Stimulated activated CD8-positive, alpha-beta memory T cell treated with anti-CD3 and anti-CD28 coated beads, Interleukin-12 subunit alpha, Interleukin-12 subunit beta, amount 100 ng/mL, for 24 hours (primary cell): ENCODE data around the gene BDKRB2.

Source experiments
- DNase-seq: peaks from one replicate; pipeline ENCODE4 v3.0.0-alpha.2; 2020; ENCODE audit errors: extremely low read depth

Gene BDKRB2

GRCh38 chr14:96270565-96271420, 66.2 kb downstream of the BDKRB2 start:
- no peak for DNase-seq

- DNase-seq = no peak
Measured at GRCh38 chr14:96271421-96271762, 66.8 kb downstream of the BDKRB2 start.

DNA sequence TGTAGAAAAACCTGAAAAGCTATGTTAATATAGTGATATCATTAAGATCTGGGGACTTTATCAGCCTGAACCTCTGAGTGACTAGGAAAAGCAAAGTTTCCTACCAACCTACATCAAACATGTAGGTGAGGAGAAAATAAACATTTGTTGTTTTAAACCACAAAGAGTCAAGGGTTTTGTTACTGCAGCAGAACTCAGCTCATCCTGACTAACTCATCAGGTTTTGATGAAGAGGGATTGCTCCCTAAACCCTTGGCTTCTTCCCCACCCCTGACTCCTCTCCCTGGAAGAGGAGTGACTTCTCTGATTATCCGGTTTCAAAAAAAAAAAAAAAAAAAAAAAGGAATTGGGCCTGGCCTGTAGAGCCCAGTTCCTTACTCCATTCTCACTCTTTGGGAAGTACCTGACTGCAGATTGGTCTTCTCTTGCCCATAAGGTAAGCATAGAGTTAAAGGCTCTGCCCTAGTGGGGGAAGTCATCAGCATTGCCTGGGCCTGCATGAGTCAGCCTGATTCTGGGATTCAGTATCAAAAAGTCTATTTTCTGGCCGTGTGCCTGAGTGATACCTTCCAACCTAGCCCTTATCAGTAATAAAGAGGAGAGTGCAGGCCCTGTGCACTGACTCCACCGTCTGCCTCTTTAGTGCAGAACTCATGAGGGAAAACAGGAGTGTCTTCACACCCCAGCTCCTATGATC, 68.3 kb downstream of the BDKRB2 start:
- no peak for DNase-seq

- no peak for DNase-seq
Measured at GRCh38 chr14:96273629-96274028, 69.0 kb downstream of the BDKRB2 start.

DNA sequence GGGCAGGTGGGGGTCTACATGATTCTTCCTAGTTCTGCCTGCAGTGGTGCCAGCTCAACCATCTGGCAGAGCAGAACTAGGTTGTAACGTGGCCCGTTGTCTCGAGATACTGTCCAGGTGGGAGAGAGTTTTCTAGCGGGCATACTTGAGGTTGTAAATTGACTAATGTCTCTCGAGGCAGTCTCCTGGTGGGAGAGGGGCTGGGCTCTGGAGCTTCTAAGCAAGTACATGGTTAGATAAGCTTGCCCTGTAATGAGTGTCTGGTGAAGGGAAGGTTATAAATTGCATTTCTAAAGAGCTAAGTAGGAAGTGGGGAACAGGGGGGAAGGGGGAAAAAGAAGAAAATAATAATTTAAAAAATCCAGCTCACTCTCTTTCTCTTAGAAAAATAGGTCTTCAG, 69.5 kb downstream of the BDKRB2 start:
- DNase-seq = no peak

DNA sequence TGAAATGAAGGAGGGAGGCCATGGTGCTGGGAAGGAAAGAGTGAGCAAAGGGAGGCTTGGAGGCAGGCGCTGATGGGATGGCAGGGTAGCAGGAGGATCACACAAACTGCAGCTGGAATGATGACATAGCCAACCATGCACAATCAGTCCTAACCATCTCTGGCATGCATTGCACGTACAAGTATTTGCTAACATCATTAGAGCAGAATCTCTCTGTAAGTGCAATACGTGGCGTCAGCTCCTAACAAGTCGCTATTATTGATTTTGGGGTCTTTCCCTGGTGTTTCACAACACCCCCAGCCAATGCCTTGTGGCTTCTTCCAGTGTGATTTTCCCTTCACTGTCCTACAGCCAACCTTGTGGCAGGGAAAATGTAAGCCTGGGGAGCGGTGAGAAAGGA, 69.9 kb downstream of the BDKRB2 start:
- no peak for DNase-seq

GRCh38 chr14:96275177-96276112, 70.8 kb downstream of the BDKRB2 start:
- peak; percentile 31 for DNase-seq

DNA sequence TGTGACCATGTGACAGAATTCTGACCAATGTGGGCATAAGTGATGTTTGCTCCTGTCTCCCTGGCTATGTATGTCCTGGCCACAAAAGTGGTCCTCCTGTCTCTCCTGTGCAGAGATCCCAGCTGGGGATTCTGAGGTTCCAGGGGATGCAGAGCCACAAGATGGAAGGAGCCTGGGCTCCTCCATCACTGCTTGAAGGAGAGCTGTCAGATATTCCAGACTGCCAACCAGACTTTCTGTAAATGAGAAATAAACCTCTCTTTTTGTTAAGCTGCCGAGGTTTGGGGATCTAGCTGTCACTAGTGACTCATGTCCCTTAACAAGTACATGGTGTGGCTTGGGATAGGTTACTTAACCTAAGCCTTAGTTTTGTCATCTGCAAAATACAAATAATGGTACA, 73.3 kb downstream of the BDKRB2 start:
- no peak for DNase-seq

GRCh38 chr14:96279564-96279963, 74.9 kb downstream of the BDKRB2 start:
- no peak for DNase-seq

DNA sequence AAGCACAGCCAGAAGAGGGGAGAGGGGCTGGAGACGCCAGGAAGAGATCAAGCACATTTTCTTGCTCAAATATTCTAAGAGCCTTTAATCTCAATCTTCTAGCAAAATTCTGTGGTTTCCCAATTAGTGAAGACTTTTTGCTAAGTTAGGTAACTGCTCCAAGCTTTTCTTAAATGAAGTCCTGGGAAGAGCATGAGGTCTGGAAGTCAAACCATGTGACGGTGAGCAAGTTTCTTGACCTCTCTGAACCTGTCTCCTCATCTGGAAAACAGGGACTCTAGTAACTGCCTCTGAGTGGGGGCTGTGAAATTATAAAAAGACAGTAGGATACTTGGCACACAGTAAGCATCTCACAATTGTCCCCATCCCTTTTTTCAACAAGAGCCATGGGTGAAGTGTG, 75.5 kb downstream of the BDKRB2 start:
- no peak for DNase-seq

DNA sequence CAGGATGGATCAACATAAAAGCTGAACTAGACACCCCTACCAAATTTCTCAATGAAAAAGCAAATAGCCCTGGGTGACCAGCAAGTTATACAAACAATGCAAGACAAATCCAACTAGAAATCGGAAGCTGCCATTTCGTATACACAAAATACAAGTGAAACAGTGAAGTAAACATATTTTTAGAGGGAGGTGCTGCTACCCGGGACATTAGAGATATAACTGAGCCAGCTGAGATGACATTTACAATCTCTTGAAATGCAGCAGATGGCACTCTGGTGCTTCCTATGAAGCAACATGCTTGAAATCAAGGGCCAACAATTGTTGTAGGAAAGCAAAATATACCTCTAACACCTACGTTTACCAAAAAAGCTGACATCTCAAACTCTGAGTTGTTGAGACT, 76.8 kb downstream of the BDKRB2 start:
- no peak for DNase-seq

- no peak for DNase-seq
Measured at GRCh38 chr14:96284008-96284407, 79.4 kb downstream of the BDKRB2 start.

GRCh38 chr14:96284430-96284829, 79.8 kb downstream of the BDKRB2 start:
- no peak for DNase-seq

DNA sequence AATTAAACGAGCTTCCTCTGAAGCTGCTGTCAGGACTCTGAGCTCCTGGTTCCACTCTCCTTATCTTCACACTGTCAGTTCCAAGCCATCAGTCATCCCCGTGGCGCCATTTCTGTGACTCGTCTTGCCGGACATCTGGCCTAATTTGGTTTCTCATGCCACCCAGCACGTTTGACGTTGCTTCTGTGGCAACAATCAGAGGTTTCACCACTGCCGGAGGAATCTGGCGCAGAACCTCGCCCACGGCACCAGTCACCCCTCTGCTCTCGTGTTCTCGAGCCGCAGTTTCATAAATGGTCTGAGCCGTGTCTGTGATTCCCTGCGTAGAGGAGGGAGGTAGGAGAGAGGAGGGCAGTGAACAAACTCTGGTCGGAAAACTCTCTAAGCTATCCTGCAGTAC, 81.0 kb downstream of the BDKRB2 start:
- no peak for DNase-seq

DNA sequence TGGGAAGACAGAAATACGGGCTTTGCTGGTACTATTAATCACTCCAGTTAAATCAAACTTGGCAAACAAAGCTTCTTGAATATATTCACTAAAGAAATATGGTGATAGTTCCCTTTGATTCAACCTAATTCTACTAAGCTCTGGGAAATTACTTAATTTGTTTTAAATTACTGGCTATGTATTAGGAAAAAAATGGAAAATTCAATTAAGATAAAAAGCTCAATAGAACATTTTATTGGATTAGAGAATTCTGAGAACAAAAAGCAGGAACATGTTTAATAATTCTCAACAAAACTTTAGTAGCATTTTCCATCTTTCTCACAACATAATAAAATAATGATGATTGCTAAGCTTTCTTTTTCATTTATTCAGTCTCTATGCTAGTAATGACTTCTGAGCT, 81.6 kb downstream of the BDKRB2 start:
- DNase-seq = no peak

DNA sequence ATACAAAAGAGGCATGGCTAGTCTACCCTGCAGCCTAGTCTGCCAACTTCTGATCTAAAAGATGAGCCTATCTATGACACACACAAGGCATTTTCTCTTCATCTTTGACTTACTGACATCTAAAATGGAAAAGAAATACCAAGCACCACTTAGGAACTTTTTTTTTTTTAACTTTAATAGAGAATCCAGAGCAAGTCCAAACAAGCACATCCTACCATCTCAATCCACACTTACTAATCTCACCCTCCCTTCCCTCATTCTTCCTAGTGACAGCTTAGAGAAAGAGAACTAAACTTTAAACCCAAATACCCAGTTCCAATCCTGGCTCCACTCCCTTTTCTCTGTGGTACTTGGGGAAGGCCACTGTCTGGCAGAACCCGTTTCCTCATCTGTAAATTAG, 83.2 kb downstream of the BDKRB2 start:
- no peak for DNase-seq
